GM12875 (cell line): Measurements from ENCODE around the gene NPDC1.
"Not testable (repeated sequence)": the region's sequence is repeated elsewhere in the genome, so short reads cannot be mapped to it uniquely, and the experiment has no call there.

Experiments used
- H3K4me3 ChIP-seq: one replicate; pipeline ENCODE4 v1.5.1; 2011; ENCODE audit warnings: low read depth, low read length, control low read depth
- TF ChIP-seq, protein P1 (sequence below): IDR thresholded peaks from 2 replicates; pipeline ENCODE4 v1.5.1; 2011; ENCODE audit warnings: low read depth, mild to moderate bottlenecking, control low read depth, inconsistent platforms, low read length, moderate library complexity, borderline replicate concordance; ENCODE audit not compliant: insufficient read depth

The NPDC1 gene

DNA sequence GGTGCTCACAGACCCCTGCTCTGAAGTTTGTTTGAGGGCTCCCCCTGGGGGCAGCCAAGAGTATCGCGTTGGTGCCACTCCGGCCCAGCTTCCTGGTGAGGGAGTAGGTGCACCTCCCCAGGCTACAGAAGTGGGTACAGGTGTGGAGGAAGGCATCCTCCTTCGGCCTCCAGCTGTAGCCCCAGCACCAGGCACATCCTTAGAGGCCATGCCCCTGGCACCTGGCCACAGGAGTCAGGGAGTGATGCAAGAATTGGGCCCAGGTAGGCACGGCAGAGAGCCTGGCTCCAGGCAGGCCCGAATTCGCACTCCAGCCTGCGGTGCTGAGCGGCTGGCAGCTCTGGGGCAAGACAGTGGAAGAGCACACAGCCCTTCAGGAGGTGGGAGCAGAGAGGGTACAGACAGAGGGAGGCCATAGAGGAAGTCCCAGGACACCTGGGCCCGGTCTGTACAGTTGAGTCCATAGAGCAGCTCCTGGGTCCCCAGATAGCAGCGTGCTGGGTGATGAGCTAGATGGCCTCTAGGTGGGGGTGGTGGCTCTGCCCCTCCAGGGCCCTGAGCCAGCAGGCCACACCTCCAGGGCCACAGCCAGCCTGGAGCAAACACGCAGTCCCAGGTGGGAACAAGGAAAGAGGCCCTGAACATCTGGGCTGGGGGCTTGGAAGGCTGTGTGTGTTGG lies 22.0 kb upstream of the NPDC1 start:
- TF ChIP-seq, protein P1, sequence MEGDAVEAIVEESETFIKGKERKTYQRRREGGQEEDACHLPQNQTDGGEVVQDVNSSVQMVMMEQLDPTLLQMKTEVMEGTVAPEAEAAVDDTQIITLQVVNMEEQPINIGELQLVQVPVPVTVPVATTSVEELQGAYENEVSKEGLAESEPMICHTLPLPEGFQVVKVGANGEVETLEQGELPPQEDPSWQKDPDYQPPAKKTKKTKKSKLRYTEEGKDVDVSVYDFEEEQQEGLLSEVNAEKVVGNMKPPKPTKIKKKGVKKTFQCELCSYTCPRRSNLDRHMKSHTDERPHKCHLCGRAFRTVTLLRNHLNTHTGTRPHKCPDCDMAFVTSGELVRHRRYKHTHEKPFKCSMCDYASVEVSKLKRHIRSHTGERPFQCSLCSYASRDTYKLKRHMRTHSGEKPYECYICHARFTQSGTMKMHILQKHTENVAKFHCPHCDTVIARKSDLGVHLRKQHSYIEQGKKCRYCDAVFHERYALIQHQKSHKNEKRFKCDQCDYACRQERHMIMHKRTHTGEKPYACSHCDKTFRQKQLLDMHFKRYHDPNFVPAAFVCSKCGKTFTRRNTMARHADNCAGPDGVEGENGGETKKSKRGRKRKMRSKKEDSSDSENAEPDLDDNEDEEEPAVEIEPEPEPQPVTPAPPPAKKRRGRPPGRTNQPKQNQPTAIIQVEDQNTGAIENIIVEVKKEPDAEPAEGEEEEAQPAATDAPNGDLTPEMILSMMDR = peak; percentile 88
- H3K4me3 ChIP-seq = no peak overlapping the region

DNA sequence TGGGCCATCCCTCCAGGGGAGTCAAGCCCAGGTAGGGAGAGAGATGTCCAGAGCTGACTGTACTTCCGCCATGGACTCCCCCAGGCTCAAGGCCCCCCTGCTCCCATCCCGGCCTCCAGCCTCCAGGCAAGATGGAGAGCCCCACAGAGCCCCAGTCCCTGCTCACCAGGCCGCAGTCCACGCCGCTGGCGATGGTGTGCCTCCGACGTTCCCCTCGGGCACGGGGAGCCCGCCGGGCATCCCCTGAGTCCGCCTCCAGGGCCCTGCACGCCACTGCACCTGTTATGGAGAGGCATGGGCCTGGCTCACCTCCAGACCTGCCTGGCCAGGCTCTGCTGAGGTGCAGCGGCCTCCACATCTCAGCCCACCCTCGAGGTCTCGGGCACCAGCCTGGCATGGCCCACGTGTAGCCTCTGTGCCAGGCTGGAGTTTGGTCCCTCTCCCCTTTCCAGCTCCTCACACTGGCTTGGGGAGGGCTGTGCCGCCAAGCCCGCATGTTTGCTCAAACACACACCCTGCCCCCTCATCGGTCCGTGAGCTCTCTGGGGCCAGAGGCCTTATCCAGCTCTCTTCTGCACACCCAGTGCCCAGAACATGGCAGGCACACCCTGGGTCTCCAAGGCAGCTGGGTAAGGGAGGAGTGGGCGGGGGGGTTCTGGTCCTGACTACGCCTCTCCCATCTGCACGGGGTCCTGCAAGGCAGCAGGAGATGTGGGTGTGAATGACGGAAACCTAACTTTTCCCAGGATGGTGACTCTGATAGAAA lies 20.3 kb upstream of the NPDC1 start:
- TF ChIP-seq, protein P1 = no peak
- H3K4me3 ChIP-seq = no peak overlapping the region

DNA sequence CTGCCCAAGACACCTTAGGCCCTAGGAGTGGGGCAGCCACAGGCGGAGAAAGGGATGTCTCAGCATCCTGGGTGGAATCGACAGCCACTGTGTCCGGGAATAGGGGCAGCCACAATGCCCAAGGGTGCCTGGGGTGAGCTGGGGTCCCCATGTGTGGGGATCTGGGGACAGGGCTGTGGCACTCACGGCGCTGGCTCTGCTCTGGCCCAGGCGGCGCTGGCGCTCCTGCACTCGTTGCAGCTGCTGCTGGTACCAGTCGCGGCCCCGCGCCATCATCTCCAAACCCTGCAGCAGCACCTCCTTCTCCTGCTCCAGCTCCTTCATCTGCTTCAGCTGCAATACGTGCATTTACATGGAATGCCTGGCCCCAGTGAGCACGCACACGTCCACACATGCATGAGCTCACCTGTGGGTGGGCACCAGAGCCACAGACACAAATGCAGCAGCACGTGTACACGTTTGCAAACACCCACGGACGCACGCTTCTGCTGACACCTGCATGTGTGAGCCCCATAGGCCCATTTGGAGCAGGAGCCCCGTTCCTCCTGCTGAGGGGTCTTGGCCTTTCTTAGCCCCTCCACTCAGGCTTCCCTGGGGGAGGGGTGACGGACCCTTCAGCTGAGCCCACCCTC lies 19.5 kb upstream of the NPDC1 start:
- H3K4me3 ChIP-seq = no peak overlapping the region
- TF ChIP-seq, protein P1 = no peak

DNA sequence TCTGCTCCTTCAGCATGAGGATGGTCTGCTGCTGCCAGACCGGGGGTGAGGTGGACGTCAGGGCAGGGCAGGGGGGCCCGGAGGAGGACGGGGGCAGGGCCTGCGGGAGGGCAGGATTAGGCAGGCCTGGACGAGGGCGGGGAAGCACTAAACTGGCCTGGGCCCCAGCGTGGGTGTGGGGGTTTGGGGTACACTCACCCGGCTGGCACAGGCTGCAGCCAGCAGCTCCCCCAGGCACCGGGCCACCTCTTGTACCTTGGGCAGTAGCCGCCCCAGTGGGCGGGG lies 18.8 kb upstream of the NPDC1 start:
- no peak overlapping the region for H3K4me3 ChIP-seq
- TF ChIP-seq, protein P1 = no peak

DNA sequence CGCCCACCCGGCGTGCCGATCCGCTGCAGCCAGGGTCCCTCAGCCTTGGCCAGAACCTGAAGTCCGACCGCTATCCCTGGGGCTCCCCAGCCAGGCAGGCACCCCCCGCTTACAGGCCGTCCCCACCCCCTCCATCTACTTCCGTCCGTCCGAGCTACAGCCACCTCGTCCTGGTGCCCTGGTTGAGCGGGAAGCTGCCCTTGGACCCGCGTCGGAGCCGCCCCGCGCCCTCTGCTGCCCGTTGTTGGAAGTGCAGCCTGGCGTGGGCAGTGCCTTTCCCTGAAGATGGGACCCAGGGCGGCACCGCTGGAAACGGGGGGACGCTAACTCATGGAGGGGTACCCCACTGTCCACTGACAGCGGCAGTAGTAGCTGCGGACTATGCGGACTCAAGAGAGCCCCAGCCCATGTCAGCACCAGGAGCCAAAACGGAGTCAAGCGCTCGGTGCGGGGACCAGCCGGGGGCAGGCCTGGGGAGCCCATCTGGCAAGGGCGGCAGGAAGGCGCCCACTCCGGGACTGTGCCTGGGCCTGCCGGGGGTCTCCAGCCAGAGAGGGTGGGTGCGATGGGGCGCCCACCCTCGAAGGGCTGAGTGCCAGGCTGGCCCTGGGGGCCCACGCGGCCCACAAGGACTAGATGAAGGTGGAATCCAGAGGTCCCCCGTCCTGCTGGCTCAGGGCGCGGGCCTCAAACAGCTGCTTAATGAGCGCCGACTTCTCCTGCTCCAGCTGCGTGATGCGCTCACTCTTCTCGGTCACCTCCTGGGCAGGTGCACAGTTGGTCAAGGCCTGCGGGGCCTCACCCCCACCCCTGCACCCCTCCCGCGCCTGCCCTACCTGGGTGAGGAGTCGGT lies 18.3 kb upstream of the NPDC1 start:
- no peak overlapping the region for H3K4me3 ChIP-seq
- TF ChIP-seq, protein P1 = peak; percentile 95

DNA sequence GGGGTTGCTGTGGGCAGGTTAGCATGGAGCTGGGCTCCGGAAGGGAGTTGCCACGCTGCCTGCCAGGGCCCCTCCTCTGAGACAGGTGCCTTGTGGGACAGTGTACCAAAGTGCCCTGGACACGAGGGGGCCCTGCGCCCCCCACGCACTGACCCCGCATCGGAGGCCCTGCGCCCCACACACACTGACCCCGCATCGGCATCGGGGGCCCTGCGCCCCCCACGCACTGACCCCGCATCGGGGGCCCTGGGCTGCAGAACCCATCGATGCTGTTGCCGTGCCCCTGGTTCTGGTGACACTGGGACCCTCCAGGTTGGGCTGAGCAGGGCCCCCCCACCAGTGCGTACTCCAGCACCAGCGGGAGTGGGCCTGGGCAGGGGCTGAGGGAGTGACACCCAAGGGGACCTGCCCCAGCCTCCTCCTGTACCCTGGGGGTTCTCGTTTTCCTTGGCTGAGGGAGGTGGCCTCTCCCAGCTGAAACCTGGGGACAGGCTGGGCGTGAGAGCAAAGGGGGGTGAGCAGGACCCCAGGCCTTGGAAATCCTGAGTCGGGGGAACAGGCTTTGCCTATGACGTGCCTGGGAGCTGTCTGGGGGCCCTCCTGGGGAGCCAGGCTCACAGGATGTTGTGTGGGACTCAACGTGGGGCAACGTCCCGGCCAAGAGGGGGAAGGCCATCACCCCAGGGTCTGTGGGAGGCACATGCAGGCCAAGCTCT lies 17.5 kb upstream of the NPDC1 start:
- TF ChIP-seq, protein P1 = no peak
- H3K4me3 ChIP-seq = no peak overlapping the region

DNA sequence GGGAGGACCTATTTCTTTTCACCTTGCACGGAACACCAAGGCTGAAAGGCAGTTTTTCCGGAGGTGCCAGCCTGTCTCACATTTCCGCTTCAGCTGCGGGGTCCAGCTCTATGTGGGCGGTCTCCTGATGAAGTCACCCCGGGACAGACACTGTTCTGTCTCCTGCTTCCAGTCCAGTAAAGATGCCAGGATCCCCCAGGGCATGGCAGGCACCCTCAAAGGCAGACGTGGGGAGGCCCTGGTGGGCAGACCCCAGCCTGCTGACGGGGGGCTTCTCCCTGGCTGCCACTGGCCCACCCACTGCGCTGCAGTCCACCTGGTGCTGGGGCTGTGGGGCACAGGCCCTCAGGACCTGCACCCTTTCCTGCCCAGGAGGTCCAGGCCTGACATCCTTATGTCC lies 16.8 kb upstream of the NPDC1 start:
- H3K4me3 ChIP-seq = not testable (repeated sequence)
